Left renal pelvis (tissue), 4 donors: ENCODE results near the gene LYPD1. TPM values are rescaled to one million over a fixed set of nuclear protein-coding genes. Genes with fewer than 3 reads are reported as not detected.
"Not testable (repeated sequence)": the region's sequence is repeated elsewhere in the genome, so short reads cannot be mapped to it uniquely, and the experiment has no call there.

ENCODE experiments used
- DNase-seq, 4 donors: peaks; one replicate each; pipeline ENCODE4 v3.0.0-alpha.2; 2013; ENCODE audit warnings: low read depth in 4 of 4, low spot score in 3 of 4
- polyA plus RNA-seq, 4 donors: library from polyadenylated mRNA; unstranded; fragments of 120-200 nt; gene quantifications; one replicate each; pipeline ENCODE4 v1.2.1, GENCODE V29; 2013; ENCODE audit not compliant: insufficient read length in 4 of 4

The LYPD1 gene, protein sequence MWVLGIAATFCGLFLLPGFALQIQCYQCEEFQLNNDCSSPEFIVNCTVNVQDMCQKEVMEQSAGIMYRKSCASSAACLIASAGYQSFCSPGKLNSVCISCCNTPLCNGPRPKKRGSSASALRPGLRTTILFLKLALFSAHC
- polyA plus RNA-seq = 100 to 1,000 TPM in 1 of 4 donors, 10 to 100 TPM in 3; 37.5 to 107 (median 86.2) TPM

DNA sequence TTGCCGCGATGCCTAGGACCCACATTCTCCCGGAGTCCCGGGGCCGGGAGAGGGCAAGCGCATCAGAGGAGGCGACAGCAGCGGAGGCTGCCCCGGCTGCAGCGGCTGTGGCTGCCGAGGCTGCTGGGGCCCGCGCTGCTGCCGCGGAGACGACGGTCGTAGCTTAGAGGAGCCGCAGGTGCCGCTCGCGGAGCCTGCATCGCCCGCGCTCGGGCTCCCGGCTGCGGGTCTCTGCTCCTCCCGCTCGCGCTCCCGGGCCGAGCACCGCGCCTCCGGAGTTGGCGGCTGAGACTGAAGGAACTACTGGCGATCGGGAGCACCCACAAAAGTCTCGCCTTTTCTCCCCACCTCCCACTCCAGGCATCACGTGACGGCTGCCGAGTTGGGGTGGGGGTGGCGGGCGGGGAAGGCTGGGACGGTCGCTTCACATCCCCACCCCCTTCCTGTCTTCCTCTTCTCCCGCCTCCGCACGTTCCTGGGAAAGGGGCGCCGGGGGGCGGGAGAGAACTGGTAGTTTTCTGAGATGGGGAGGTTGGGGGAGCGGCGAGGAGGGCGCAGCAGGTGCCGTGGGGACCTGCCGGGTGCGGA, at the start of gene LYPD1:
Gene LYPD1, minus strand, starts transcription at position 298 of the 588 bp plus-strand sequence. Its CDS starts 273 bp downstream, at position 25.
- peak in 1 of 4 donors; percentile 36 for DNase-seq

DNA sequence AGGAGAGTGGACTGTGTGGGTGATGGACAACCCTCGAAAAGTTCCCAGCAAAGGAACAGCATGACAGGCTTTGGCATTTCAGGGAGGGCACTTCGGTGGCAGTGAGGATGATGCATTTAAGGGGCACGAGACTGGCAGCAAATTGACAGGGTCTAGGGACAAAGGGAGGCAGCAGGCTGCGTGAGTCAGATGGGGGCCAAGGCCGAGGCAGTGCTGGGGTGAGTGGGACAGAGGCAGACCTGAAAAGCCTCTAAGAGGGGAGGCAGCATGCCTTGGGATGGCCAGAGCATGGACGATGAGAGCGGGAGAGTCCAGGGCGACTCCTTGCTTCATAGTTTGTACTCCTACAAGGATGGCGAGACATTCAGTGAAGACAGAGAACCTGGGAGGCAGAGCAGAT, 49.5 kb upstream of the LYPD1 start:
- DNase-seq = no peak

DNA sequence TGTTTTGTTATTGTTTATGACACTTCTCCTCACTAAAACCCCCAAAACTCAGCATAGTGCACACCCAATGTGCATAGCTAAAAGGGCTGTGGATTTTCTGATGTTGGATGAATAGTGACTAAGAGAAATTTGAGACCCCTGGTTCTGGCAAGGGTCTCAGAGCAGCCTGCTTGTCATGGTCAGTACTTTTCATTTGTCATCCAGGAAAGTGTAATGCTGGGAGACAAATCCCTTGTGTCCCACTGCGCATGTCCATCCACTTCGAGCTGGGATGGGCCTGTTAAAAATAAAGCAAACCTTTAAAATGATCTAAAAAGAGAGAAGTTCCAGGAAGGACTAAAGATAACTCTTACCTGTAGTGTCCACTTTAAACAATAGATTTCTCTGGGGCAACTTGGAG, 46.9 kb upstream of the LYPD1 start:
- DNase-seq = no peak

DNA sequence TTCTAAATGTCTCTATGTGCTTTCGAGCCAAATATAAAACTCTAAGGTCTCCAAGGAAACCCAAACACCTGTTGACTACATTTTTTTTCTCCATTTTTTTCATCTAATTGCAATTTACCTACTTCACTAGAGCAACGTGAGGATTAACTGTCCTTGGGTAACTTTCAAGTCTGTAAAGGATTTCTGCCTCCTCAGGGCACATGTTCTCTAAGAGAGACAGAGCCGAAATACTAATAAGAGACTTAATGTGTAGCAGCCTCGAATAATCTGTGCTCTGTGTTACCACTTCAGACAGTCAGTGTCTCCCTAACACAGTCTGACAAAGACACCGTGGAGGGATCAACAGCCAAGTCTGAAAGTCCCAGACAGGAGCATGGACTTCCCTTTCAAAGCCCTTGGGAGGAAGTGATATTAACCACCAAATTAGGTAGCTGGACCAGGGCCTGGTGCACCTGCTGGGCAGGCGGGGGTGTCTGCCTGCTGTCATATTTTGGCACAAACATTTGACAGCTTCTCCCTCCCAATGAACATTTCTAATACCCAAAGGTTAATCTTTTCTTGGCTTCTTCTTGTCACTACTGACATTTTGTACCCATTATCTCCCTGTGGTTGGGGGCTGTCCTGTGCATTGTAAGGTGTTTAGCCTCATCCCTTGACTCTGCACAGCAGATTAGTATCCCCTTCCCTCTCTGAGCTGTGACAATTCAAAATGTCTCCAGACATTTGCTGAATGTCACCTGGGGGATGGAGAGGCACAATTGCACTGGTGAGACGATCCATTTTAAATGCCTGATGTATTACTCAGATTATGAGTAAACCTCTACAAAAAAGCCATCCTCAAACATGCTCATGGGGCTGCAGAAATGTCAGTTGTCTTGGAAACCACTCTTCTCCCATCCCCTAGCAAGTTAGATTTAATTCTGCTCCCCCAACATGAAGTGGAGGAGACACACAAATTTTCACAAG, 45.7 kb upstream of the LYPD1 start:
- DNase-seq = no peak

DNA sequence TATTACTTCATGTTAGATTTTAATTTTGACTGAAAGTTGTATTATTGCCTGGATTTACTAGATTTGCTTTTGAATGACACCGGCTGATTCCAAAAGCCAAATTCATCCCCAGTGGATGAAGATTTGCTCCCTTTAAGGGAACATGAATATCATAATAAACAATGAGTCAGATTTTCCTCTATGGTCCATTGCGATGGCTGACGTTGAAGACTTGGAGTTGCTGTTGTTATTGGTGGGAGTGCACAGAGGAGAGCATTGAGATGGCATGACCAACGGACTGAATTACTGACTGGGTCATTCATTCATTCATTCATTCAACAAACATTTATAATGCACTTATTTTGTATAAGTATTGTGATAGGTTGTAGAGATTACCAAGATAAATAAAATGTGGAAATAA, 33.4 kb upstream of the LYPD1 start:
- no peak for DNase-seq

DNA sequence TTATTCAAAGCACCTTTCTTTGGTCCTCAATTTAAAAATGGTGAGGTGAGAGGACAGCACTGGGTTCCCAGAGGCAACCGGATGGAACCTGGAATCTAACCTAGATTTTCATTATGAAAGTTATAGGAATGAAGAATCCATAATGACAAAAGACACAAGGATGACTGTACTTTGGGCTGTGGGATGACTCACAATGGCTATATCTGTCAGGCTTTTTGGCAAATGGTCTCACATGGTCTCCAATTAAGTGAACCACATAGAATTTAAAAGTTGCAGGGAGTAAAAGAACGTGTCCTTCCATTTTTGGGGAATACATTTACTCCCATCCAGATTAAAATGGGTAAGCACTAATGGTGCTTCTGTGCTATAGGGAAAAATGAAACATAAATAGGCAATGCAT, 31.8 kb upstream of the LYPD1 start:
- no peak for DNase-seq

DNA sequence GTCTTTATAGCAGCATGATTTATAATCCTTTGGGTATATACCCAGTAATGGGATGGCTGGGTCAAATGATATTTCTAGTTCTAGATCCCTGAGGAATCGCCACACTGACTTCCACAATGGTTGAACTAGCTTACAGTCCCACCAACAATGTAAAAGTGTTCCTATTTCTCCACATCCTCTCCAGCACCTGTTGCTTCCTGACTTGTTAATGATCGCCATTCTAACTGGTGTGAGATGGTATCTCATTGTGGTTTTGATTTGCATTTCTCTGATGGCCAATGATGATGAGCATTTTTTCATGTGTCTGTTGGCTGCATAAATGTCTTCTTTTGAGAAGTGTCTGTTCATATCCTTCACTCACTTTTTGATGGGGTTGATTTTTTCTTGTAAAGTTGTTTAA, 29.8 kb upstream of the LYPD1 start:
- not testable (repeated sequence) for DNase-seq

DNA sequence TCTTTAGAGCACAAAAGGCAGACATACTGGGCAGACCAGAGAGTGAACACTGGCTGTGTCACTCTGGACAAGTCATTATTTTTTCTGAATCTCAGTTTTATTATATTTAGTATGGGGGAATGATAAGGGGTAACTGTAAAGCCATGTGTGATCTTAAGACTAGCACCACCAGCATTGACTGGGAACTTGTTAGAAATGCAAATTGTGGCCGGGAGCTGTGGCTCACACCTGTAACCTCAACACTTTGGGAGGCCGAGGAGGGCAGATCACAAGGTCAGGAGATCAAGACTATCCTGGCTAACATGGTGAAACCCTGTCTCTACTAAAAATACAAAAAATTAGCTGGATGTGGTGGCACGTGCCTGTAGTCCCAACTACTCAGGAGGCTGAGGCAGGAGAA, 28.3 kb upstream of the LYPD1 start:
- not testable (repeated sequence) for DNase-seq

DNA sequence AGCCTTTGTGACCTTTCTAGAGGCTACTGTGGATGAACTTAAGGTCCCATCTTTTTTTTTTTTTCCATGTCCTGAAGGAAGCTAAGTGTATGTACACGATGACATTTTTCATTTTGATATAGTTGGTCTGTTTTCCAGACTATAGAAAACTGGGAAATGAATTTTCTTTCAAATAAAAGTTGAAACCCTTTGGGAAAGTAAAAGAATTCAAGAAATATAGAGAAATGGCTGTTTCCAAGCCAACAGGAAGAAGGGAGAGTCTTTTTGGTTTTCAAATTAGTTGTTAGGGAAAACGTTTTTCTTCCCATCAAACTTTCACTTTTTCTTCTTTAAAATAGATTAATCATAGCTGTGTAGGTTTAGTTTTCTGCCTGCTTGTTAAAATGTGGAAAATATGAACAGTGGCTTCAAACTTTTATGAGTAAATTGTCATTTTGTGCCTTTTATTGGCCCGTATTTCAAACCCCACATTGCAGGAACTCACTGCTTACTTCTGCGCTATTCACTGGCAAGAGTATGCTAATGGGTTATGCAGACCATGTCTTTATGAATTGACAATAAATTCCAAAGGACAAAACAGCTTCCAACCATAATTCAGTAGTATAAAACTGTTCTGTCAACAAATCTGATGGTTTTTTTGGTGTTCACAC, 27.7 kb upstream of the LYPD1 start:
- no peak for DNase-seq

DNA sequence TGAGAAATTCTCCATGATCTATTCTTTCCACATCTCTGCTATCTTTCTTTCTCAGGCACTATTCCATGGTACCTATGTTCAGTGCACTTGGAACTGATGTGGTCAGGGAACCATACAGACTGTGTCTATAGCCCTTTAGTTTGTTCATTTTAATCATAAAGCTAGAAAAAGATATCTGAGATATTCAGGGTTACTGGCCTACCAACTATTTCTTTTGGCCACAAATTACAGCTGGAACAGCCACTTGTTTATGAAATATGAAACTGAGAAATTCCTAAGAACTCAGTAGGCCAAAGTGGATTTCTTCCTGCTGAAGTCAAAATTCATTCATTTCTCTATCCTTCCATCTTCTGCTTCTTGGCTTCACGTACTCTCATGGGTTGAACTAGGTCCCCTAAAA, 22.8 kb upstream of the LYPD1 start:
- DNase-seq = no peak

DNA sequence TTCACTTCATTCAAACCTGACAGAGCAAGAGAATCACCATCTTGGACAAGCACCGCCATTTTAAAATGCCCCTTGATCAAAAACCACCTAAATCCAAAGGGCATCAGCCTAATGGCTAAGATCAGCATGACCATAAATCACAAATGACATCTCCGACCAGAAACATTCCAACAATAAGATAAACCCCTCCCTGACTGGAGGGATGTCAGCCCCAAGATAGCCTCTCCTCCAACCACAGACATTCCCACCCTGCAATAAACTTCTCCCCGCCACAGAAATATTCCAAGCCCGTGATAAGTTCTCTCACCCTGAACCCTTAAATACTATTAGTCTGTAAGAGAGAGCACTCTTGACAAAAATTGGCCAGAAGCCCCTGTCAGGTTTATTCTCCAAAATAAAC, 21.6 kb upstream of the LYPD1 start:
- DNase-seq = no peak

DNA sequence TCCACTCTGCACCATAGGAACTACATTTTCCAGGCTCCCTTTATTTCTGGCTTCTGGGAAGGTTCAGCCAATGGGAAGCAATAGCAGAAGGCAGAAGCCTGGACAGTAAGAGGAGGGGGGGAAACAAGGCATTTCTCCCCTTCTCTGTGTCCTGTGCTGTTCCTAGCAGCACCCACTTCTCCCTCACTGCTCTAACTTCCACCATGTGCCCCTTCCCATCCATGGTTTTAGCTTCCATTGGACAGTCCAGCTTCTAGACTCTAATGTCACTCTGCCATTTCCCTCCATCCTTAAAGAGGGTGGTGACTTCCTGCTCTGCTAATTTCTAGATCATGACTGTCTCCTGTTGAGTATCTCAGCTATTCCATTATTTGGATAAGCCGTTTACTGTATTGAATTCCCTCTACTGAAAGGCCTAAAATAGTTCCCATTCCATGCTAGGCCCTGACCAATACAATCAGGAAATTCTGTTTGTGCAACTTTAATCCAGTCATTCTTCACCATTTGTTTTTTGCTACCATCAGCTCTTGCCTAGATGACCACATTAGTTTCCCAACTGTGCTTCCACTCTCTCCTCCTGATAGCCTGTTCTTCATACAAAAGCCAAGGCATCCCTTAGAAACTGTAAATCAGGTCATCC, 20.8 kb upstream of the LYPD1 start:
- DNase-seq = no peak

DNA sequence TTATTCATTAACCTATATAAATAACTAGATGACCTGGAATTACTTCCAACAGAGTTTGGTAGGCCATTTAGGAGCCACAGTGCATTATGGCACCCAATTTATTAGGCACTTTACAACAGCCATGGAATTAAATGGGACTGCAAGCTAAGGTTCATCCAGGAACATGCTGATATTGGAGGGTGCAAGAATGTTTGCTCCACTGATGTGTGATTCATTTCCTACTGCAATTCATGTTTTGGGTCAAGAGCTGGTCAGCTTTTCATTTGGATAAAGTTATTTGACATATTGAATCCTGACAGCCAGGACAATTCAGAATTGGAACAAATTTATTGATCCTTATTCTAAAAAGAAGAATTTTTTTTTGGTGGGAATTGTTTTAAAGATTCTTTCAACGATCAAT, 11.8 kb upstream of the LYPD1 start:
- no peak for DNase-seq

DNA sequence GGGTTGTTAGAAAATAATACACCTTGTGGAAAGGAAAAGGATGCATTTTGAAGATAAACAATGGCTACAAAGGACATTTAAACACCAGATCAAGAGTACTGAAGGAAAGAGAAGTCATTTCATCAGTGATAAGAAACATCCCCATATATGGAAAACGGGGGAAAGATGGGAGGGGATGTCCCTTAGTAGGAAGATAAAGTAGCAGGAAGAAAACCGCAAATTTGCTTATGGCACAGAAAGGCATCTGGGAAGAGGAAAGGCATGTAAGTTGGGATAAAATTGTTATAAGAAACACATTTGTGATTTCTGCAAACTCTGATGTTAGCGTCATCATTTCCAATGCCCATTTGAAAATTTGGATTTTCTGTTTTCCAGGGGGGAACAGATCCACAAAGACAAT, 10.5 kb upstream of the LYPD1 start:
- no peak for DNase-seq

DNA sequence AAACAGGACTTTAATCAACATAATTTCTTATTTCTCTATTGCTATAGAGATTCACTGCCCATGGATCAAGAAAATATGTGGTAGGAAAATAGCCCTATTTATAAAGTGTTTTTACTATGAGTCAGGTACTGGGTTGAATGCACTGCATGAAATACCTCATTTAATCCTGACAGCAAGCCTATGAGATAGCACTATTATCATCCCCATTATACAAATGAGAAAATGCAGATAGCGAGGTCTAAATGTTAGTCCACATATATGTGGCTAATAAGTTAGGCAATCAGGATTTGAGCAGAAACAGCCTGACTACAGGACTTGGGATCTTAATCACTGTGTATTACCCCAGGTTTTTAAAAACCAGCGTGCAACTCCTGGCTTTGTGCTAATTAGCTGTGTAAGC, 8.5 kb upstream of the LYPD1 start:
- no peak for DNase-seq

DNA sequence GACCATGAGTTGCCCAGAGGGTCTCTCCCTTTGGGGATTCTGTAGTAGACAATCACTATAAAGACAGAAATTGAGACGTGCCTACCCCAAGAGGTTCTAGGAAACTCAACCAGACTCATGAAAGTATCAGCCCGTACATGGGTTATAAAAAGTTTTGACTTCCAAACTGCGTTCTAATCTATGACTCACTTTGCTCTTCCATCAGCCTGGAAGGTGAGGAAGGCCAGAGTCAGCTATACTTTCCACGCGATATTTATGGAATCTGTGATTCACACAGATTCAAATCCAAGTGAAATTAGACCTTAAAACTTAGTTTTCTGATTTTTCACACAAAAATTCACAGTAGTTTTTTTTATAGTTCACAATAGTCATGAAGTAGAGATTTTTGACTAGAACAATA, 7.7 kb upstream of the LYPD1 start:
- no peak for DNase-seq

DNA sequence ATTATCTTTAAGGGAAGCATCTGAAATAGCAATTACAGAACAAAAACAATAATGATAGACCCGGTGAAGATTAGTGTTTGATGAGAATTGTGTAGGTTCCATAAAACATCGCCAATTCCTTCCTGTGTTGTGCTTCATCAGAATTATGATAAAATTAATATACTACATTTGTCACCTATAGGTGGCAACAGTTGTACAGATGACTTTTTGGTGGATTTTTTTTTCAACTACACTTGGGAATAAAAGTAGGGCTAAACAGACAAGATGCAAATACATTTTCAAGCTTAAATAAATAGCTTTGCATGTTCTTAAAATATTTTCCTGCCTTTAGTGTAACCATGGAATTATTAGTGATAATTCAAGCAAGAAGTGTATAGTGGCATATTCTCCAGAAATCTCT, 7.0 kb upstream of the LYPD1 start:
- DNase-seq = no peak

DNA sequence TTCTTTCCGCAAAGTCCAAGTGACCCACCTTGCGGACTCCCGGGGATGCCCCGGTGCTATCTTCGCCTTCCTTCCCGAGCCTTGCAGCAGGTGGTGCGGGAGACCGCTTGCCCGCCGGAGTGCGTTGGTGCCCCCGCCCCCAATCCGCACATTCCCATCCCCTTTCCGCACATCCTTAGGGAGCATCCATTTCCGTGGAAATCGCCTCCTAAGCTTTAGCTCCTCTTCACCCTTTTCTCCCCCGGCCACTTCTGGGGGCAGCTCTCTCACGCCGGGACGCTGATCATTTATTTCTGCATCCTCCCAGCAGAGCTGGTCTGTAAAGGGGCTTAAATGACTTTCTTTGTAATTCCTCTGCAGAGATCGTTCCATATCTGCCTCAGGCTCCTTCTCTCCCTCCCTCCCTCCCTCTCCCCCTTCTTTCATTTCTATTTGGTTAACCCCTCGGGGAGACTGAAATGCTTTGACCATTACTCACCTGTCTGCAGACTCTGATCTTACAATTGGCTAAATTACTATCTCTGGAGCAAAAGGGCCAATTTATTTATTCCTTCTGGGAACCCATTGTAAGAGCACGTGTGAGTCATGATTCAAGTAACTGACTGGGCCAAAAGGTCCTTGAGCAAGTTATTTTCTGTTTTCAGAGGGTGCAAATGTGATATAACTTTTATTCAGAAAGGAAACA, 1.3 kb upstream of the LYPD1 start:
- no peak for DNase-seq

DNA sequence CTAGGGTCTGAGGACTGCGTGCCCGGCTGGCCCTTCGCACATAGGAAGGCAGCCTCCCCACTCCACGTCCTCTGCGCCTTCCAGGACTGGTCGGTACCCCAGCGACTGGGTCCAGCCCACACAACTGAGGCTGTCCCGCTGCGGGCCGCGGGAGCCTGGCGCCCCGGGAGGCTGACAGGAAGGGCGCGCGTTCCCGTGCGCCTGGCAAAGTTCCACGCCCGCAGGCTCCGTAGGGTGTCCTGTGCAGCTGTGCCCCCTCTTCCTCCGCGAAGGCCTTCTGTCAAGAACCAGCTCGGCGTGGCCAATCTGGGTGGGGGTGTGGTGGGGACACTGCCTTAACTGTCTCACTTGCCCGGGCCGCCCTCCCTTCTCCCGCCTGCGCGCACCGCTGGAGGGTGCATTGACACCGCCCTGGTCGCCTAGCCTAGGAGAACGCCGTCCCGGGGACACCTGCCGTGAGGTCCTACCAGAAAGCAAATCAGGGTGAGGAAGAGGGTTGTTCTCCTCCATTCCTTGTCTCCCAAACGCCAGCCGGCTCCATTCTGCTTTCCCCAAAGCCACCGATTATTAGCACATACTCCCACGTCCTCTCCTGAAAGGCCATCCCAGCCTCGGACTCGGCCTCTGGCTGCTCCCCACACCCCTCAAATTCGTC, 618 bp upstream of the LYPD1 start:
- no peak for DNase-seq
